Lower lobe of right lung (tissue), 2 donors: ENCODE measurements around the gene ELFN2. TPM values are rescaled to one million over a fixed set of nuclear protein-coding genes. Genes with fewer than 3 reads are reported as not detected.

ENCODE experiments used
- ATAC-seq, 2 donors: fragments of 200-7000 bp; cut with Tn5 transposase; one replicate each; pipeline ENCODE4 v1.9.1; 2020 to 2022; ENCODE audit warnings: mild to moderate bottlenecking in 2 of 2, moderate library complexity in 2 of 2
- DNase-seq: peaks from one replicate; pipeline ENCODE4 v3.0.0-alpha.2; 2020
- H3K27ac ChIP-seq: fragments of 200-600 bp; one replicate; pipeline ENCODE4 v1.8.0; 2022
- H3K27me3 ChIP-seq: fragments of 200-600 bp; one replicate; pipeline ENCODE4 v1.8.0; 2022; ENCODE audit warnings: low read depth
- H3K36me3 ChIP-seq: fragments of 200-600 bp; one replicate; pipeline ENCODE4 v1.8.0; 2022; ENCODE audit warnings: mild to moderate bottlenecking
- H3K4me1 ChIP-seq: fragments of 200-600 bp; one replicate; pipeline ENCODE4 v1.8.0; 2022
- H3K4me3 ChIP-seq: fragments of 200-600 bp; one replicate; pipeline ENCODE4 v1.8.0; 2022; ENCODE audit warnings: mild to moderate bottlenecking
- H3K9me3 ChIP-seq: fragments of 200-600 bp; one replicate; pipeline ENCODE4 v1.8.0; 2022
- intact Hi-C: fragments of 100-400 bp; cut with DNase I; formaldehyde crosslinking; loops from one replicate; pipeline ENCODE4 v1.11.0; 2022
- total RNA-seq: library from RNA; stranded (reverse); fragmentation: NEBNext Ultra II Directional; extraction: Animal tissue kit (Norgen Biotek cat#: 25700); gene quantifications from one replicate; pipeline ENCODE4 v1.2.1, GENCODE V29; 2021
- TF ChIP-seq, protein P1 (sequence below): fragments of 200-600 bp; IDR thresholded peaks from one replicate; pipeline ENCODE4 v1.8.0; 2022; ENCODE audit warnings: antibody characterized with exemption, mild to moderate bottlenecking
- donor health status: DM: no; HTN: yes; CAD: no; lungs with severe emphysema.

ELFN2 gene
- total RNA-seq, 1 donor from 2014 or later: 0.89 TPM

DNA sequence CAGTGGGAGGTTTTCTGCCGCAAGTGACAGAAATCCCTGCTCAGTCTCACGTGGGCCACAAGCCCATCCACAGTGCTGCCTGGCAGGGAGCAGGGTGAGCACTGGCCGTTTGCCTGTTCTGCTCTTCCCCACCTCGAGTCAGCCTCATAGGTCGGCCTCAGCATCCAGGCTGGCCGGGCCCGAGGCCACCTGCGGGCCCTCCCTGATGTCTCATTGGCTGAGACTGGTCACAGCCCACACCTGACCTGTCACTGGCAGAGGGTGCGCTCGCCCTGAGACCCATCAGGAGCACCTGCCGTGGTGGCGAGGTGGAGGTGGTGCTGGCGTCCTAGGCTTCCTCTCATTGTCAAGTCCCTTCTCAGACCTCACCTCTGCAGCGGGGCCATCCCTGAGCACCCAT lies 72.1 kb downstream of the ELFN2 start:
- Histone ChIP-seq H3K36me3 (no peaks in the 10 kb centered on the region), H3K4me3 (no peak overlapping the region), H3K27me3 (peaks cover 12% of the 10 kb centered on the region), H3K4me1 (no peaks in the 10 kb centered on the region), H3K9me3 (no peaks in the 10 kb centered on the region), H3K27ac (no peak overlapping the region)
- DNase-seq: no peak
- intact Hi-C loops: no loop called here
- TF ChIP-seq, protein P1, sequence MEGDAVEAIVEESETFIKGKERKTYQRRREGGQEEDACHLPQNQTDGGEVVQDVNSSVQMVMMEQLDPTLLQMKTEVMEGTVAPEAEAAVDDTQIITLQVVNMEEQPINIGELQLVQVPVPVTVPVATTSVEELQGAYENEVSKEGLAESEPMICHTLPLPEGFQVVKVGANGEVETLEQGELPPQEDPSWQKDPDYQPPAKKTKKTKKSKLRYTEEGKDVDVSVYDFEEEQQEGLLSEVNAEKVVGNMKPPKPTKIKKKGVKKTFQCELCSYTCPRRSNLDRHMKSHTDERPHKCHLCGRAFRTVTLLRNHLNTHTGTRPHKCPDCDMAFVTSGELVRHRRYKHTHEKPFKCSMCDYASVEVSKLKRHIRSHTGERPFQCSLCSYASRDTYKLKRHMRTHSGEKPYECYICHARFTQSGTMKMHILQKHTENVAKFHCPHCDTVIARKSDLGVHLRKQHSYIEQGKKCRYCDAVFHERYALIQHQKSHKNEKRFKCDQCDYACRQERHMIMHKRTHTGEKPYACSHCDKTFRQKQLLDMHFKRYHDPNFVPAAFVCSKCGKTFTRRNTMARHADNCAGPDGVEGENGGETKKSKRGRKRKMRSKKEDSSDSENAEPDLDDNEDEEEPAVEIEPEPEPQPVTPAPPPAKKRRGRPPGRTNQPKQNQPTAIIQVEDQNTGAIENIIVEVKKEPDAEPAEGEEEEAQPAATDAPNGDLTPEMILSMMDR: no peak
- no peak for ATAC-seq

DNA sequence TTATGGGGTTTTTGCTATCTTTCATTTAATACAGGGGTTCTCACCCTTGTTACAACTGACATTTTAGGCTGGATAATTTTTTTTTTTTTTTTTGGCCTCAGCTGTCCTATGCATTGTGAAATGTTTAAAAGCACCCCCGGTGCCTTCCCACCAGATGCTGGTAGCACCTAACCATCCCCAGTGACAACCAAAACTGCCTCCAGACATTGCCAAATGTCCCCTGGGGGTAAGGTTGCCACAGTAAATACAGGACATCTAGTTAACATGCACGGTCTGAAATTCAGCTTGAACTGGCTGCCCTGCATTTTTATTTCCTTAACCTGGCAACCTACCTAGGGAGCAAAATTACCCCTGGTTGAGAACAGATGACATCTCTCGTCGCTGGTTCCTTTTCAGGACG lies 72.6 kb downstream of the ELFN2 start:
- ATAC-seq: no peak
- TF ChIP-seq, protein P1: no peak
- no peak for DNase-seq
- no peaks in the 10 kb centered on the region for H3K36me3 ChIP-seq
- no peak overlapping the region for H3K4me3 ChIP-seq
- peaks cover 12% of the 10 kb centered on the region for H3K27me3 ChIP-seq
- H3K27ac ChIP-seq: no peak overlapping the region
- intact Hi-C loops: no loop called here
- H3K9me3 ChIP-seq: no peaks in the 10 kb centered on the region
- no peaks in the 10 kb centered on the region for H3K4me1 ChIP-seq

DNA sequence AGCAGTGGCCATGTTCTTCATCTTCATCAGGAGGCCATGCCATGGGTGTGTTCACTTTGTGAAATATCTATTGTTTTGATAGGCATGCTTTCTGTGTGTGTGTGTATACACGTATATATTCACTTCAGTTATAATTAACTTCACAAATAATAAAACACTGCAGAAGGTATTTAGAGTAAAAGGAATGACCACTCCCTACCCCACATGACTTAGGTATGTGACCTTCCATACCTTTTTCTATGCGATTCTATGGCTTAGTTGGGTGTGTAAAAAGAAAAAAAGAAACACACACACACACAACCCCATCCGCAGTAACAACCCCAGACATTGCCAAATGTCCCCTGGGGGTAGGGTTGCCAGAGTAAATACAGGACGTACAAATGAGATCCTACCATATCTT lies 73.0 kb downstream of the ELFN2 start:
- no peaks in the 10 kb centered on the region for H3K4me1 ChIP-seq
- DNase-seq: no peak
- H3K36me3 ChIP-seq: no peaks in the 10 kb centered on the region
- TF ChIP-seq, protein P1: no peak
- no peak overlapping the region for H3K4me3 ChIP-seq
- ATAC-seq: no peak
- H3K9me3 ChIP-seq: no peaks in the 10 kb centered on the region
- no peak overlapping the region for H3K27ac ChIP-seq
- intact Hi-C loops: no loop called here
- H3K27me3 ChIP-seq: peaks cover 12% of the 10 kb centered on the region

DNA sequence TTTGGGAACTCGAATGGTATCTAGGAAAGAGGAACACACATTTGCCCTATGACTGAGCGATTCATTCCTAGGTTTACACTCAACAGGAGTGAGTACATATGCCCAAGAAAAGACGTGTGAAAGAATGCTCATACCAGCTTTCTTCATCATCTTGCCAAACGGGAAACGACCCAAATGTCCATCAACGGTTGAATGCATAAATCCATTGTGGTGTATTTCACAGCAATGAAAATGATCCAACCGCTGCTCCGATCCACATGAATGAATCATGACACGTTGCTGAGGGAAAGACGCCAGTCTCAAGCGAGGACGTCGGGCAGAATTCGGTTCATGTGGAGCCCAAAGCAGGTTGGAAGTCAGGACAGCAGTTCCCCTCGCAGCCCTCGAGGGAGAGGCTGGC lies 73.4 kb downstream of the ELFN2 start:
- no peaks in the 10 kb centered on the region for H3K36me3 ChIP-seq
- ATAC-seq (no peak), DNase-seq (no peak)
- no peaks in the 10 kb centered on the region for H3K9me3 ChIP-seq
- peaks cover 12% of the 10 kb centered on the region for H3K27me3 ChIP-seq
- H3K4me3 ChIP-seq: no peak overlapping the region
- no peak overlapping the region for H3K27ac ChIP-seq
- intact Hi-C loops: no loop called here
- TF ChIP-seq, protein P1: no peak
- no peaks in the 10 kb centered on the region for H3K4me1 ChIP-seq

DNA sequence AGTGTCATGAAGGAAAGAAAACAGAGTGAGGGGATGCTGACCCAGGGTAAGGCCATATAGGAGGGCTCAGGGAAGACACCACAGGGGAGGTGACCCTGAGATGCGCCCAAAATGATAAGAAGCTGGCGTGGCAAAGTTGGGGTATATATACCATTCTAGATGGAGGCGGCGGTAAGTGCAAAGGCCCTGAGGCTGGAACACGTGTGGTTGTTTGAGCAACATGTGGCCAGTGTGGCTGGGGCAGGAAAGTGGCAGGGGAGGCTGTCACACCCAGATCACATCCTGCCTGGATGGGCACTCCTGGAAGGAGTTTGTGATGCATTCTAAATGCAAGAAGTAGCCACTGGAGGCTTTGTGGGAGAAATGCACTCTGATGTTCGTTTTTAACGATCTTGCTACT lies 74.8 kb downstream of the ELFN2 start:
- H3K4me1 ChIP-seq: no peaks in the 10 kb centered on the region
- no peak for ATAC-seq
- DNase-seq: no peak
- no peak overlapping the region for H3K27ac ChIP-seq
- H3K27me3 ChIP-seq: peaks cover 9% of the 10 kb centered on the region
- no peak overlapping the region for H3K4me3 ChIP-seq
- intact Hi-C loops: no loop called here
- TF ChIP-seq, protein P1: no peak
- no peaks in the 10 kb centered on the region for H3K9me3 ChIP-seq
- no peaks in the 10 kb centered on the region for H3K36me3 ChIP-seq

DNA sequence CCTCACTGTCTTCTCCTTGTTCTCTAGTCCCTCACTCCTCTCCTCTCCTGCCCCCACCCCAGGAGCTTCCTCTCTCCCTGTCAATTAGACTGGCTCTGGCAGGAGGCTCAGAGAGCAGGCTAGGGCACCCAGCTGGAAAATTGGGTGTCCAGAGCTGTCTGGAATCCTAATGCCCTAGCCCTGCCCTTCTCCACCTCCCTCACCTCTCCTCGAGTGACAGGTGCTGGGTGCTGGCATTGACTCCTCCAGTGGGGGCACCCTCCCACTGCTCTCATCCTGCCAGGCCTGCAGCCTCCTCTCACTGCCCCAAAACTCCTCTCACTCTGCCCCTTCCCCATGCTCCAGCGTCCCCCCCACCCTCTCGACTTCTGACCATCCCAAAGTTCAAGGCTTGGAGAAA lies 76.0 kb downstream of the ELFN2 start:
- Histone ChIP-seq H3K4me1 (no peaks in the 10 kb centered on the region), H3K27me3 (peaks cover 9% of the 10 kb centered on the region), H3K27ac (no peak overlapping the region), H3K36me3 (no peaks in the 10 kb centered on the region), H3K9me3 (no peaks in the 10 kb centered on the region), H3K4me3 (no peak overlapping the region)
- no peak for ATAC-seq
- TF ChIP-seq, protein P1: no peak
- intact Hi-C loops: no loop called here
- no peak for DNase-seq
